Lower leg skin (tissue), 4 donors: ENCODE data around the gene KYAT1. TPM values are rescaled to one million over a fixed set of nuclear protein-coding genes. Genes with fewer than 3 reads are reported as not detected.

ENCODE experiments used
- DNase-seq, 2 donors: peaks; one replicate each; pipeline ENCODE4 v3.0.0-alpha.2; 2019; ENCODE audit warnings: low spot score in 2 of 2
- H3K4me3 ChIP-seq: fragments of 200-600 bp; sonication (generic); 2 replicates; pipeline ENCODE4 v1.5.1; 2017; ENCODE audit warnings: mild to moderate bottlenecking, low read depth; ENCODE audit not compliant: poor library complexity, severe bottlenecking
- POLR2A ChIP-seq, 2 donors: fragments of 450-650 bp; IDR thresholded peaks; one replicate each; pipeline ENCODE4 v1.6.1; 2016 to 2017; ENCODE audit warnings: antibody characterized with exemption in 2 of 2, mild to moderate bottlenecking in 1 of 2, moderate library complexity in 1 of 2
- WGBS, 2 donors: methylation state at CpG; one replicate each; pipeline ENCODE4 v1.1.5; 2018; 5-methylcytosine and 5-hydroxymethylcytosine counted together
- intact Hi-C: fragments of 100-400 bp; cut with DNase I; formaldehyde crosslinking; loops from one replicate; pipeline ENCODE4 v1.15.0; 2023; ENCODE audit warnings: low total_unique reads
- total RNA-seq, 4 donors: library from RNA; depleted of rRNA; stranded (reverse); fragments of >200 nt; gene quantifications; one replicate each; pipeline ENCODE4 v1.1.0, GENCODE V29; 2016
- TF ChIP-seq, protein P1 (sequence below), 3 donors: fragments of 450-650 bp; IDR thresholded peaks; one replicate each; pipeline ENCODE4 v1.5.1; 2016; ENCODE audit warnings: antibody characterized with exemption in 3 of 3, mild to moderate bottlenecking in 3 of 3, moderate library complexity in 2 of 3

The KYAT1 gene
- total RNA-seq, 4 donors from 2014 or later: 8.2 to 19.4 (median 10.9) TPM

GRCh38 chr9:128822407-128823042 is 59.2 kb downstream of the KYAT1 start:
- no peak for DNase-seq
- intact Hi-C loops: no loop called here
- TF ChIP-seq POLR2A (IDR thresholded peaks at IDR 0.05): no peak
- TF ChIP-seq, protein P1, sequence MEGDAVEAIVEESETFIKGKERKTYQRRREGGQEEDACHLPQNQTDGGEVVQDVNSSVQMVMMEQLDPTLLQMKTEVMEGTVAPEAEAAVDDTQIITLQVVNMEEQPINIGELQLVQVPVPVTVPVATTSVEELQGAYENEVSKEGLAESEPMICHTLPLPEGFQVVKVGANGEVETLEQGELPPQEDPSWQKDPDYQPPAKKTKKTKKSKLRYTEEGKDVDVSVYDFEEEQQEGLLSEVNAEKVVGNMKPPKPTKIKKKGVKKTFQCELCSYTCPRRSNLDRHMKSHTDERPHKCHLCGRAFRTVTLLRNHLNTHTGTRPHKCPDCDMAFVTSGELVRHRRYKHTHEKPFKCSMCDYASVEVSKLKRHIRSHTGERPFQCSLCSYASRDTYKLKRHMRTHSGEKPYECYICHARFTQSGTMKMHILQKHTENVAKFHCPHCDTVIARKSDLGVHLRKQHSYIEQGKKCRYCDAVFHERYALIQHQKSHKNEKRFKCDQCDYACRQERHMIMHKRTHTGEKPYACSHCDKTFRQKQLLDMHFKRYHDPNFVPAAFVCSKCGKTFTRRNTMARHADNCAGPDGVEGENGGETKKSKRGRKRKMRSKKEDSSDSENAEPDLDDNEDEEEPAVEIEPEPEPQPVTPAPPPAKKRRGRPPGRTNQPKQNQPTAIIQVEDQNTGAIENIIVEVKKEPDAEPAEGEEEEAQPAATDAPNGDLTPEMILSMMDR (IDR thresholded peaks at IDR 0.05): no peak
- 87 to 91% methylated on average over 20 to 22 of the region's 22 CpGs for WGBS, 2 donors
- H3K4me3 ChIP-seq: no peak overlapping the region

DNA sequence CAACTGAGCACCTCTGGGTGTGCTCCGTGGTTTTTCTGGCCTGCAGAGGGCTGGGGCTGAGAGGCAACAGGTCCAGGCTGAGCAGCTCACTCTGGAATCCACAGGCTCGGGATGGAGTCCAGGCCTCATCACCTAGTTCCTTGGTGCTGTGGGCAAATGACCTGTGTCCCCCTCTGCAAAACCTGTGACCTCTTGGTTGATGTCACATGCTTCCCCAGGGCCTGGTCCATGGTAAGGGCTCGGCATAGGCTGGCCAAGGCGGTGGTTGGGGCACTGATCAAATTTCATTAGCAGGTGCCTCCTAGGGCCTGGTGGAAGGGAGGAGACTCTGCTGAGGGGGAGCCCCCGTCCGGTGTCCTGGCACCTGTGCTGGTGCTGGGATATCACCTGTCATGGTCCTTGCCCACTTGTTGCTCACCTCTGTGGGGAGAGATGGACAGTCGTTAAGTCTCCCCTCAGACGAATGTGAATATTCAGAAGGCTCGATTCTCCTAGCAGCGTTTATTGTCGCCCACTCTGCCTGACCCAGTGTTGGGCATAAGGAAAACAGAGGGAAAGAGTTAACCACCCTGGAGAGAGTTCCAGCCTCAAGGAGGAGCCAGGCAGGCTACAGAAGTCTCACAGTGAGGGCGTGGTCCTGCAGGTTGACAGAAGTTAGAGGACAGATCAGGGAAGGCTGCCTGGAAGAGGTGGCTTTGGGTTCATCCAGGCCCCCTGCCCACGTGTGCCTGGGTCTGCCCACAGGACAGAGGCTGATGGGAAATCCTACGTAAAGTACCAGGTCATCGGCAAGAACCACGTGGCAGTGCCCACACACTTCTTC is 60.0 kb downstream of the KYAT1 start:
- H3K4me3 ChIP-seq: no peak overlapping the region
- no peak for TF ChIP-seq POLR2A (IDR thresholded peaks at IDR 0.05)
- TF ChIP-seq, protein P1 (IDR thresholded peaks at IDR 0.05): no peak
- intact Hi-C loops: no loop called here
- 83 to 87% methylated on average over 15 to 16 of the region's 16 CpGs for WGBS, 2 donors
- DNase-seq: no peak

DNA sequence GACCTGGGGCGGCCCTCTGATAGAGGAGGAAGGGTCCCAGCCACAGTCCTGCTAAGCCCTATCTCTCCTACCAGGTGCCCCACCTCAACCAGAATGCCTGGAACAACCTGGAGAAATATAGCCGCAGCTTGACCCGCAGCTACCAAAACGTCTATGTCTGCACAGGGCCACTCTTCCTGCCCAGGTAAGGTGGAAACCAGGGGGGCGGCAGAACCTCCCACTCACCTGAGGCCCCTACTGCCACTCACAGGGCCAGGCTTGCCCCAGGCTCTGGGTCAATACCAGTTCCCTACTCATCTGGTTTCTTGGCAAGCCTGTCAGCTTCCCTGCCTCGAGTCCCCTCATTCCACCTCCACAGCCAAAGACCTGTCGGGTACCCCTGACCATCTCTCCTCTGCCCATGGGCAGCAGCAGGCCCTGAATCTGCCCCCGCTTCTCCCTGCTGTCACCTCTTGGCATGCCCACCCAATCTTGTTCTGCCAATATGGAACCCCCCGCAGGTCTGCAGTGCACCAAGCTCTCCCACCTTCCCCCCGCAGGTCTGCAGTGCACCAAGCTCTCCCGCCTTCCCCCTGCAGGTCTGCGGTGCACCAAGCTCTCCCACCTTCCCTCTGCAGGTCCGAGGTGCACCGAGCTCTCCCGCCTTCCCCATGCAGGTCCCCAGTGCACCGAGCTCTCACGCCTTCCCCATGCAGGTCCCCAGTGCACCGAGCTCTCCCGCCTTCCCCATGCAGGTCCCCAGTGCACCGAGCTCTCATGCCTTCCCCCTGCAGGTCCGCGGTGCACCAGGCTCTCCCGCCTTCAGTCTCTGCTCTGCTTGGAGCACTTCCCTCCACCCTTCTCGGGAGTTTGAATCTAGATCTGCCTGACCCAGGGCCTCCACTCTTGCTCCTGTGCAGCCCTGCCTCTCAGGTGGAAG is 60.8 kb downstream of the KYAT1 start:
- DNase-seq: no peak
- intact Hi-C loops: no loop called here
- TF ChIP-seq, protein P1 (IDR thresholded peaks at IDR 0.05): no peak
- TF ChIP-seq POLR2A (IDR thresholded peaks at IDR 0.05): no peak
- 82% methylated on average over 24 of the region's 24 CpGs for WGBS, 2 donors
- no peak overlapping the region for H3K4me3 ChIP-seq

DNA sequence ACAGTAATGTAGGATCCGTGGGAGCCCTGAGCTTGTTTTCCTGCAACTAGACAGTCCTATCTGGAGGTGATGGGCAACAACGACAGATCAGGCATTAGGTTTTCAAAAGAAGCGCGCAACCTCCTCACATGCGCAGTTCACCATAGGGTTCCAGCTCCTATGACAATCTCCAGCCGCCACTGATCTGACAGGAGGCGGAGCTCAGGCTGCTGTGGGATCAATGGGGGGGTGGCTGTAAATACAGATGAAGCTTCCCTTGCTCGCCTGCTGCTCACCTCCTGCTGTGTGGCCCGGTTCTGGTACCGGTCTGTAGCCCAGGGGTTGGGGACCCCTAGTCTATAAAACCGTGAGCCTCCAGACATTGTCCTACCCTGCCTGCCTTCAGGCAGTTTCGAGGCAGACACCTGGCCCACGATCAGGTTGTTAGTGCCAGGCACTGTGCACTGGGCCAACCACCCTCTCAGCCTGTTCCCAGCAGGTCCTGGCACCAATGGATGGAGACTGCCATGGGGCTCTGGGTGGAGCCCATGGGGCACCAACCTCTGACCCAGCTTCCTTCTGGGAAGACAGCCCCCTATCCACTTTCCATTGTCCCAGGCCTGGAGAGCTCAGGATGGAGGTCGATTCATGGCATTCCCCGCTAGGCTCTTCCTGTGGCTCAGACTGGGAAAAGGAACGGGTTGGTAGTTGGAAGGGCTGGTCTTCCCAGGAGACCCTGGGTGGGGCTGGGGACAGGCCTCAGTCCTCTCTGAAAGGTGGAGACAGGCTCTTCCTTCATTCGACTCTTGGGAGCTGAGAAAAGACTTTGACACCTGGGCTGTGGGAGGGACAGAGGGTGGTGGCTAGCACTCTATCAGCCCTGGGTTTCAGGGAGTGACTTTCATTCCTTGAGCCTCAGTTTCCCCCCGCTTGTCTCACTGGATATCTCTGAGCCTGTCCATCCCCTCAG is 61.8 kb downstream of the KYAT1 start:
- H3K4me3 ChIP-seq: no peak overlapping the region
- WGBS, 2 donors: 54 to 58% methylated on average over 16 to 18 of the region's 18 CpGs
- intact Hi-C loops: no loop called here
- no peak for DNase-seq
- TF ChIP-seq POLR2A (IDR thresholded peaks at IDR 0.05): no peak
- TF ChIP-seq, protein P1 (IDR thresholded peaks at IDR 0.05): no peak
